Upper lobe of right lung (tissue), 1 donor: ENCODE results near the gene ZNF652. TPM values are rescaled to one million over a fixed set of nuclear protein-coding genes. Genes with fewer than 3 reads are reported as not detected.
A peak's percentile ranks its signal among the peaks of the same experiment; 100 is the strongest.
"Not testable (repeated sequence)": the region's sequence is repeated elsewhere in the genome, so short reads cannot be mapped to it uniquely, and the experiment has no call there.

Source experiments
- ATAC-seq: fragments of 200-7000 bp; cut with Tn5 transposase; one replicate; pipeline ENCODE4 v1.9.1; 2020; ENCODE audit warnings: mild to moderate bottlenecking, moderate library complexity
- DNase-seq: peaks from one replicate; pipeline ENCODE4 v3.0.0-alpha.2; 2020
- H3K27ac ChIP-seq: fragments of 200-600 bp; one replicate; pipeline ENCODE4 v1.8.0; 2022
- H3K27me3 ChIP-seq: fragments of 200-600 bp; one replicate; pipeline ENCODE4 v1.8.0; 2022; ENCODE audit warnings: mild to moderate bottlenecking
- H3K36me3 ChIP-seq: fragments of 200-600 bp; one replicate; pipeline ENCODE4 v1.8.0; 2022
- H3K4me1 ChIP-seq: fragments of 200-600 bp; one replicate; pipeline ENCODE4 v1.8.0; 2022
- H3K4me3 ChIP-seq: fragments of 200-600 bp; one replicate; pipeline ENCODE4 v1.8.0; 2022; ENCODE audit warnings: mild to moderate bottlenecking
- H3K9me3 ChIP-seq: fragments of 200-600 bp; one replicate; pipeline ENCODE4 v1.8.0; 2022
- intact Hi-C: fragments of 100-400 bp; cut with DNase I; formaldehyde crosslinking; loops from one replicate; pipeline ENCODE4 v1.11.0; 2022
- total RNA-seq: library from RNA; stranded (reverse); fragmentation: NEBNext Ultra II Directional; extraction: Animal tissue kit (Norgen Biotek cat#: 25700); gene quantifications from one replicate; pipeline ENCODE4 v1.2.1, GENCODE V29; 2021
- TF ChIP-seq, protein P1 (sequence below): fragments of 200-600 bp; IDR thresholded peaks from one replicate; pipeline ENCODE4 v1.8.0; 2022; ENCODE audit warnings: antibody characterized with exemption
- donor health status: DM: no; HTN: yes; CAD: no; lungs with severe emphysema.

Gene ZNF652
- total RNA-seq, 1 donor from 2014 or later, result 49.8 TPM

DNA sequence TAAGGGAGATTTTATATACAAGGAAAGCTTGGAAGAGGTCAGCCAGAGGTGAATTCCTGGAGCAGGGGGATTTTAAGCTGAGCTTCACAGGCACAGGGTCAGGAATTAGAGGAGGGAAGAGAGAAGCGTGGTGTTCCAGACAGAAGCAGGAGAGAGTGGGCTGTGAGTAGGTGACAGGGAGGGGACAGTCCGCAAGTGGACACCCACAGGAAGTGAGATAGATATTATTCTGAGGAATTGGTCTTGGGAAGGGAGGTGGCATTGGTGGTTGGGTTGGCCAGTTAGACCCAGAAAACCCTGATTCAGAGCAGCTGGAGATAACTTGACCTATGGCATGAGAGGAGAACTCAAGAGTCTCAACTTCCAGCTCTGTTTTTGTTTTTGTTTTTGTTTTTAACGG, 37.9 kb upstream of the ZNF652 start:
- Histone ChIP-seq H3K27me3 (no peaks in the 10 kb centered on the region), H3K27ac (no peak overlapping the region), H3K4me3 (no peak overlapping the region), H3K36me3 (peaks cover 20% of the 10 kb centered on the region), H3K4me1 (peaks cover 24% of the 10 kb centered on the region), H3K9me3 (no peaks in the 10 kb centered on the region)
- TF ChIP-seq, protein P1, sequence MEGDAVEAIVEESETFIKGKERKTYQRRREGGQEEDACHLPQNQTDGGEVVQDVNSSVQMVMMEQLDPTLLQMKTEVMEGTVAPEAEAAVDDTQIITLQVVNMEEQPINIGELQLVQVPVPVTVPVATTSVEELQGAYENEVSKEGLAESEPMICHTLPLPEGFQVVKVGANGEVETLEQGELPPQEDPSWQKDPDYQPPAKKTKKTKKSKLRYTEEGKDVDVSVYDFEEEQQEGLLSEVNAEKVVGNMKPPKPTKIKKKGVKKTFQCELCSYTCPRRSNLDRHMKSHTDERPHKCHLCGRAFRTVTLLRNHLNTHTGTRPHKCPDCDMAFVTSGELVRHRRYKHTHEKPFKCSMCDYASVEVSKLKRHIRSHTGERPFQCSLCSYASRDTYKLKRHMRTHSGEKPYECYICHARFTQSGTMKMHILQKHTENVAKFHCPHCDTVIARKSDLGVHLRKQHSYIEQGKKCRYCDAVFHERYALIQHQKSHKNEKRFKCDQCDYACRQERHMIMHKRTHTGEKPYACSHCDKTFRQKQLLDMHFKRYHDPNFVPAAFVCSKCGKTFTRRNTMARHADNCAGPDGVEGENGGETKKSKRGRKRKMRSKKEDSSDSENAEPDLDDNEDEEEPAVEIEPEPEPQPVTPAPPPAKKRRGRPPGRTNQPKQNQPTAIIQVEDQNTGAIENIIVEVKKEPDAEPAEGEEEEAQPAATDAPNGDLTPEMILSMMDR, result no peak
- intact Hi-C loops, result no loop called here
- ATAC-seq, result peak; percentile 5
- DNase-seq, result no peak

DNA sequence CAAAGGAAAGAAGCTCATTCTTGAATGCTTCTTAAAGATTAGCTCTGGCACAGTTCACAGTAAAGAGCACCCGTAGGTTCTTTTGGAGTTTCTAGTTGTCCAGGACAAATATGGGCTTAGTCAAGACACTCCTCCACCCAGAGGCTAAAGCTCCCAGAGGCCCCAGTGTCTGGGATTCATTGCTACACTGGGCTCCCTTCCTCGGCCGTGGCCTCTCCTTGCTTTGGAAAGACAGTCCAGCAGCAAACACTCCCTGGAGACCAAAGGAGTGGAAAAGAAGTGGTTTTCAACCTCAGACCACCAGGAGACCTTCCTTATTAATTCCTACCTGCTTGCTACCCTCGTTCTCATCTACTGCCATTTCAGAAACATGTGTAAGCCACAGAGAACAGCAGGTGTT, 35.5 kb upstream of the ZNF652 start:
- Histone ChIP-seq H3K27me3 (no peaks in the 10 kb centered on the region), H3K9me3 (no peaks in the 10 kb centered on the region), H3K36me3 (no peaks in the 10 kb centered on the region), H3K4me1 (peaks cover 24% of the 10 kb centered on the region), H3K27ac (no peak overlapping the region), H3K4me3 (no peak overlapping the region)
- intact Hi-C loops, result no loop called here
- no peak for ATAC-seq
- TF ChIP-seq, protein P1, result no peak
- no peak for DNase-seq

DNA sequence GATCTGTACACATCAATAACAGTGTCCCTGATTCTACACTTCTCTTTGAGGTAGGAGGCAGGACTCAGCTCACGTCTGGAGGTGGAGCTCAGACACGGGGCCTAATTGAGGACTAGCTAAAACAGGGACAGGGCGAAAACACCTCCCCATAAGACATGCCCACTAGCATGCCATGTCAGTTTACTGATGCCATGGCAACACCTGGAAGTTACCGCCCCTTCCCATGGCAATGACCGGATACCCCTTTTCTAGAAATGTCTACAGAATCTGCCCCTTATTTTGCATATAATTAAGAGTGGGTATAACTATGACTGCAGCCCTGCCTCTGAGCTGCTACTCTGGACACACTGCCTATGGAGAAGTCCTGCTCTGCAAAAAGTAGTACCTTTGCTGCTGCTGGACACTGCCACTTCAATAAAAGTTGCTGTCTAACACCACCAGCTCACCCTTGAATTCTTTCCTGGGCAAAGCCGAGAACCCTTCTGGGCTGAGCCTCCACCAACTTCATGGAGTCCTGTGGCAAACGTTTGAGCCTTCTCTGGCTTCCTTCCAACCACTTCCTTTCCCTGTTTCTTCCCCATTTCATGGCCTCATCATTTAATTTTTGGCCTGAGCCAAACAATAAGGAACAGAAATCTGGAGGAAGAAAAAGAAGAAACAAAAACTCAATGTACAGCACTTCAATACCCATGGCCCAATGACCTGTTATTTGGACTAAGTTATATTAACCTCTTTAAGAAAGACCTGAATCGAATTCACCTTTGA, 31.6 kb upstream of the ZNF652 start:
- no peak for ATAC-seq
- H3K36me3 ChIP-seq, result no peaks in the 10 kb centered on the region
- H3K27ac ChIP-seq, result no peak overlapping the region
- no peaks in the 10 kb centered on the region for H3K27me3 ChIP-seq
- H3K4me1 ChIP-seq, result peaks cover 32% of the 10 kb centered on the region
- TF ChIP-seq, protein P1, result no peak
- intact Hi-C loops, result loop anchor here (2.0 kb wide), 1 partner anchor 77 kb away; no protein-coding TSS in a partner anchor
- no peak for DNase-seq
- no peak overlapping the region for H3K4me3 ChIP-seq
- H3K9me3 ChIP-seq, result no peaks in the 10 kb centered on the region

DNA sequence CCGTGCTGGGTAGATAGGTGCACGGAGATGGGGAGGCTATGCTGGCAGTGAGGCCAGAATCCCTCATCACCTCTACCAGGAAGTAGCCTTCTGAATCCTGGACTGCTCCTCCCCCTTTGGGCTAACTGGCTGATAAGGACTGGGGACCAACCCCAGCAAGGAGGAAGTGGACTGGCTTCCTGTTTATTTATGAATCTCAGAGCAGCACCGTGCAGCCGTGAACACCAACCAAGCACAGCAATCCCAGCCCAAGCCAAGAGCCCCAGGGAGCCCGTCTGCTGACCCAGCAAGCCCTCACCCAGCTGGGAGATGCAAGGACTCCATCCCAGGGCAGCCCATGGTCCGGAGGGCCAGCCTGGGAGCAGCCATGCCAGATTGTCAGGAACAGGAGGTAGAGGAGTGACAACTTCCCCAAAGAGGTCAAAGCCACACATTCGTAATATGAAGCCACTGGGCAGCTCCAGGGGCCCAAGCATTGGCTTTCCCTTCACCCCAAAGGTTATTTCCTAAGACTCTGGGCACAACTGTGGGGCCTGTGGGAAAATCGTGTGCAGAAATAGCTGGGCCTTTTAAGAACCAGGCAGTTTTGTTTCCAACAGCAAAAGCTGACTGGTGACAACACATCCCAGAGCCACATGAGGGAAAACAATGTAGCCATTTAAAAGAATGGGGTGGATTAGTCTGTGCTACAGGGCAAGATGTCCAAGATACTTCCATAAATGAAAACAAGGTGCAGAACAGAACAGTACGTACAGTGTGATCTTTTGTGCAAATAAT, 28.7 kb upstream of the ZNF652 start:
- H3K36me3 ChIP-seq, result no peaks in the 10 kb centered on the region
- H3K27ac ChIP-seq, result peak overlapping the region; percentile 83
- DNase-seq (peak; percentile 70), ATAC-seq (peak; percentile 83)
- H3K27me3 ChIP-seq, result no peaks in the 10 kb centered on the region
- TF ChIP-seq, protein P1, result no peak
- peaks cover 29% of the 10 kb centered on the region for H3K4me1 ChIP-seq
- H3K4me3 ChIP-seq, result no peak overlapping the region
- H3K9me3 ChIP-seq, result no peaks in the 10 kb centered on the region
- intact Hi-C loops, result no loop called here

DNA sequence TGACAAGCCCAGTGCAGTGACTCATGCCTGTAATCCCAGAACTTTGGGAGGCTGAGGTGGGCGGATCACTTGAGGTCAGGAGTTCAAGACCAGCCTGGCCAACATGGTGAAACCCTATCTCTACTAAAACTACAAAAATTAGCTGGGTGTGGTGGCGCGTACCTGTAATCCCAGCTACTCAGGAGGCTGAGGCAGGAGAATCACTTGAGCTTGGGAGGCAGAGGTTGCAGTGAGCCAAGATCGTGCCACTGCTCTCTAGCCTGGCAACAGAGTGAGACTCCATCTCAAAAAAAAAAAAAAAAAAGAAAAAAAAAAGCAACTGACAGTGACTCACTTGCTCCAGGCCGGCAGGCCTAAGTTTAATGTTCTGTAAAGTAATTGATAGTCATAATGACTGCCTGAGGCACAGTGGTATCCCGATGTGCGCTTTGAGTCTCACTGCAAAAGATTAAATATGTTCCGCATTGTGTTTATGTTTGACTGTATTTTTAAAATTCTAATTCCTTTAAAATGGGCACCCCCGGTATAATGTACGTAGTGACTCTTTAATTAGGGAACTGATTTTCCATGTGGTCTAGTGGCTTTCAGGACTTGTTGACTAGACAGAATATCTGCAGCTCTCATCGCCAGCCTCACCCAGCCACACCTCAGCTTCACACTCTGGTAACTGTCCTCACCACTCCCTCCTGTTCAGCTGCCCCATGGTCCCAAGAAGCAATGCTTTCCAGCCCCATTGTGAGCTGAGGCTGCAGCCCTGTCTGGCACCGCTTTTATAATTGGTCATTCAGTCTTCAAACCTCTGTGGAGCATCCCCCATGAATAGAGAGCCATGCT, 27.7 kb upstream of the ZNF652 start:
- H3K36me3 ChIP-seq, H3K9me3 ChIP-seq, ATAC-seq, H3K4me3 ChIP-seq, H3K27me3 ChIP-seq, DNase-seq, intact Hi-C loops: not testable (repeated sequence)
- Histone ChIP-seq H3K27ac (peak overlapping the region; percentile 83), H3K4me1 (peaks cover 23% of the 10 kb centered on the region)
